Measurements from ENCODE around the gene RAPGEF6. TPM values are rescaled to one million over a fixed set of nuclear protein-coding genes. Genes with fewer than 3 reads are reported as not detected.

RAPGEF6 gene
- total RNA-seq, 1 donor from 2014 or later: 16.9 TPM

DNA sequence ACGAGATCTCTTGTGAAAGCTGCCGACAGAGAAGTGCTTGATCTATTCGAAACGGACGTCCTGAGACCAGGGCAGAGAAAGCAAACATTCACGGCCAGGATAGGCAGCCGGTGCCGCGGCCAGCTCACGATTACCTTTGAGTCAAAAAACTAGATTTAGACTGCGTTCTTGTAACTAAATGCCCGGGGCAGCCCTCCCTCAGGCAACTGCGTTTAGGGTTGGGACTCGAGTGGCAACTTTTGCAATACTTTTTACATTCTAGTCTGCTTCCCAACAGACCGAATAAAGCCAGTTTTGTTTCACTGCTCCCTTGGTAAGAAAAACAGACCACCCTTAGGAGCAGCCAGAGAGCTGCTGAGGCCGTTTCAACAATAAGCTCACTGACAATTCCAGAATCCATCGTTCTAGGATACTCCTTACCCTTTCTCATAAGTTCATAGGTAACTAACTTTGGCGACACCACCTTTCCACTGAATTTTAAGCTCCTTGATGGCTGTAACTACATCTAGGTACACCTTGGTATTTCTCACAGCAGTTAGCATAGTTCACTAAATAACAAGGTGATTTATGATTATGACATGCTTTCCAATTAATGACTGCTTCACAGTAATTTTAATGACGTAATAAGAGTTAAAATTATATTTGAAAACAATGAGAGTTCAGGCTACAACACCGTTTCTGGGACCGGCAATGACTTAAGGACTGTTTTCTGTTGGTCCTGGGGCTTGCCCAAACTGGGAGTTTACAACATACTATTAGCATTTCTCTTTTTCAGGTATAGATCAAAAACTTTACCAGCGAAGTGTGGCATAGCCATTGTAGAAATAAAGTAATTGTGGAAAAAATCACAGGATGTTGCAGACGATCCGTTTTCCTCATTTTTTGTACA lies 899 bp upstream of the RAPGEF6 start:
- Mint-ChIP-seq H3K4me3 (ENCODE audit: unreplicated experiment) (peak overlapping the region; percentile 98), H3K36me3 (ENCODE audit: low read depth, unreplicated experiment) (peaks cover 3% of the 10 kb centered on the region), H3K27me3 (ENCODE audit: unreplicated experiment) (peaks cover 7% of the 10 kb centered on the region), H3K4me1 (ENCODE audit: unreplicated experiment) (peaks cover 29% of the 10 kb centered on the region), H3K9me3 (ENCODE audit: unreplicated experiment) (no peaks in the 10 kb centered on the region), H3K27ac (ENCODE audit: unreplicated experiment) (peak overlapping the region; percentile 90)
- TF ChIP-seq, protein P1, sequence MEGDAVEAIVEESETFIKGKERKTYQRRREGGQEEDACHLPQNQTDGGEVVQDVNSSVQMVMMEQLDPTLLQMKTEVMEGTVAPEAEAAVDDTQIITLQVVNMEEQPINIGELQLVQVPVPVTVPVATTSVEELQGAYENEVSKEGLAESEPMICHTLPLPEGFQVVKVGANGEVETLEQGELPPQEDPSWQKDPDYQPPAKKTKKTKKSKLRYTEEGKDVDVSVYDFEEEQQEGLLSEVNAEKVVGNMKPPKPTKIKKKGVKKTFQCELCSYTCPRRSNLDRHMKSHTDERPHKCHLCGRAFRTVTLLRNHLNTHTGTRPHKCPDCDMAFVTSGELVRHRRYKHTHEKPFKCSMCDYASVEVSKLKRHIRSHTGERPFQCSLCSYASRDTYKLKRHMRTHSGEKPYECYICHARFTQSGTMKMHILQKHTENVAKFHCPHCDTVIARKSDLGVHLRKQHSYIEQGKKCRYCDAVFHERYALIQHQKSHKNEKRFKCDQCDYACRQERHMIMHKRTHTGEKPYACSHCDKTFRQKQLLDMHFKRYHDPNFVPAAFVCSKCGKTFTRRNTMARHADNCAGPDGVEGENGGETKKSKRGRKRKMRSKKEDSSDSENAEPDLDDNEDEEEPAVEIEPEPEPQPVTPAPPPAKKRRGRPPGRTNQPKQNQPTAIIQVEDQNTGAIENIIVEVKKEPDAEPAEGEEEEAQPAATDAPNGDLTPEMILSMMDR (IDR thresholded peaks at IDR 0.05; ENCODE audit: unreplicated experiment): no peak
- no peak for DNase-seq (ENCODE audit: low spot score)

DNA sequence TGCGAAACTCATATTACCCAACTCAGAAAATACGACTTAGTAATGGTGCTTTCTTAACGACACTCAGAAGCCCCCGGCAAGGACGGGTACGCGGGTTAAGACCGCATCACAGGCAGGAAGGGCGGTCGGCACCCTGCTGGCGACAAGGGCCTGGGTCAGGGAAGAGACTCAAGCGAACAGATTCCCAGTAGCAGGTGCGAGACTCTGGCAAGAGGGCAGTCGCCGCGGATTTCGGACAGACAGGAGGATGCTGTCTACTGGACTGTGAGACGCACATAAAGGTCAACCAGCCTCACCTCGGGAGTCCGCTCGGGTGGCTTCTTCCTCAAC lies 398 bp downstream of the RAPGEF6 start:
- DNase-seq (ENCODE audit: low spot score): peak; percentile 57
- Mint-ChIP-seq H3K4me3 (ENCODE audit: unreplicated experiment) (peak overlapping the region; percentile 98), H3K27ac (ENCODE audit: unreplicated experiment) (peak overlapping the region; percentile 90), H3K4me1 (ENCODE audit: unreplicated experiment) (peaks cover 20% of the 10 kb centered on the region), H3K9me3 (ENCODE audit: unreplicated experiment) (no peaks in the 10 kb centered on the region), H3K27me3 (ENCODE audit: unreplicated experiment) (peaks cover 7% of the 10 kb centered on the region), H3K36me3 (ENCODE audit: low read depth, unreplicated experiment) (peaks cover 3% of the 10 kb centered on the region)
- TF ChIP-seq, protein P1 (IDR thresholded peaks at IDR 0.05; ENCODE audit: unreplicated experiment): no peak

DNA sequence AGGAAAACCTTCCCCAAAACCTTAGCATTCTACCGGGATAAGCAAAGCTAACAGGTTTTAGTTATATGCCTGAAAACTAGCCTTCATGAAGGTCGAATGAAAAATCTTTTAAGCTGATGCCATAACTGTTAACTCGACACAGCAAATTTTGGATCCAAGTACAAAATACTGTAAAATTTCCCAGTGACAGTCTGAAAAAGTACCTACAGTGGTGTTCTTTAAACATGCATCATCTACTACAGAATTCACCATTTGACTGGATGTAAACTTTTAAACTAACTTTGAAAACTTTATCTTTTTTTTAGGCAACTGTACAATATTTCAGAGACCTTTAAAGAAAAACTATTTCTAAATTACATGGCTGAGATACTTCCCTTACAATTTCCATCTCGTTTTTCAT lies 791 bp downstream of the RAPGEF6 start:
- no peak for DNase-seq (ENCODE audit: low spot score)
- TF ChIP-seq, protein P1 (IDR thresholded peaks at IDR 0.05; ENCODE audit: unreplicated experiment): no peak
- H3K36me3 Mint-ChIP-seq (ENCODE audit: low read depth, unreplicated experiment): peaks cover 3% of the 10 kb centered on the region
- H3K4me3 Mint-ChIP-seq (ENCODE audit: unreplicated experiment): peak overlapping the region; percentile 98
- peaks cover 7% of the 10 kb centered on the region for H3K27me3 Mint-ChIP-seq (ENCODE audit: unreplicated experiment)
- H3K27ac Mint-ChIP-seq (ENCODE audit: unreplicated experiment): peak overlapping the region; percentile 90
- H3K9me3 Mint-ChIP-seq (ENCODE audit: unreplicated experiment): no peaks in the 10 kb centered on the region
- H3K4me1 Mint-ChIP-seq (ENCODE audit: unreplicated experiment): peaks cover 18% of the 10 kb centered on the region

DNA sequence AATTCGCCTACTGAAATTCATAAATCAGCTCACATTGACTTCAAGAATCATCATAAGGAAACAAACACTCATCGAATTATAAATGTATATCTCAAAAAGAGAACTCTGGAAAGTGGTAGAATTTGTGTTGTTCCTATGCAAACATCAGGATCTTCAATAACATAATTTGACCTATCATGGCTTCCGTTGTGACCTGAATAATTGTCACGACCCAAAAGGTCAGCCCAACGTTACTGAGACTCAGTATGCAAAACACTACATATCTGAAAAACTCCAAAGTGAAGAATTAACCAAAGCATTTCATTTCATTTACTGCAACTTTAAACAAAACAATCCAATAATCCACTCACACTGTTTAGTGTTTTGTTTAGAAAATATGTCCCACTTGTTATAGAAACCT lies 1.2 kb downstream of the RAPGEF6 start:
- H3K27ac Mint-ChIP-seq (ENCODE audit: unreplicated experiment): peak overlapping the region; percentile 90
- peaks cover 18% of the 10 kb centered on the region for H3K4me1 Mint-ChIP-seq (ENCODE audit: unreplicated experiment)
- H3K9me3 Mint-ChIP-seq (ENCODE audit: unreplicated experiment): no peaks in the 10 kb centered on the region
- TF ChIP-seq, protein P1 (IDR thresholded peaks at IDR 0.05; ENCODE audit: unreplicated experiment): no peak
- H3K4me3 Mint-ChIP-seq (ENCODE audit: unreplicated experiment): peak overlapping the region; percentile 98
- peaks cover 7% of the 10 kb centered on the region for H3K27me3 Mint-ChIP-seq (ENCODE audit: unreplicated experiment)
- DNase-seq (ENCODE audit: low spot score): no peak
- H3K36me3 Mint-ChIP-seq (ENCODE audit: low read depth, unreplicated experiment): peaks cover 3% of the 10 kb centered on the region

DNA sequence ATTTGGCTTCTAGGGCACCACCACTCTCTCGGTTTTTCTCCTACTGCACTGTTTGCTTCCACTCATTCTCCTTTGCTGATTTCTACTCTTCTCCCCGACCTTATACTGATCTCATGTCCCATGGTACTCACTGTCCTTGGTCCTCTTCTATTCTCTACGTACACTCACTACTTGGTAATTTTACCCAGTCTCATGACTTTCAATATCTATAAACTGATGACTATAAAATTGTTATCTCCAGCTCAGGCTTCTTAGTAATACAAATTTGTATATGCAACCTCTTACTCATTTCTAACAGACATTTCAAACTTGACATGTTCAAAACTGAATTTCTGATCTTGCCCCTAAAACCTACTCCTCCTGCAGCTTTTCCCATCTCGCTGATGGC lies 4.1 kb downstream of the RAPGEF6 start:
- Mint-ChIP-seq H3K4me1 (ENCODE audit: unreplicated experiment) (peaks cover 9% of the 10 kb centered on the region), H3K27ac (ENCODE audit: unreplicated experiment) (no peak overlapping the region), H3K36me3 (ENCODE audit: low read depth, unreplicated experiment) (peaks cover 3% of the 10 kb centered on the region), H3K9me3 (ENCODE audit: unreplicated experiment) (no peaks in the 10 kb centered on the region), H3K27me3 (ENCODE audit: unreplicated experiment) (peaks cover 5% of the 10 kb centered on the region), H3K4me3 (ENCODE audit: unreplicated experiment) (no peak overlapping the region)
- no peak for DNase-seq (ENCODE audit: low spot score)
- TF ChIP-seq, protein P1 (IDR thresholded peaks at IDR 0.05; ENCODE audit: unreplicated experiment): no peak

All from endothelial cell (in vitro differentiated cells).